H9 (cell line): ENCODE data around the gene DLG1. TPM values are rescaled to one million over a fixed set of nuclear protein-coding genes. Genes with fewer than 3 reads are reported as not detected.

Experiments
- DNase-seq: peaks from one replicate; pipeline ENCODE4 v3.0.0-alpha.2; 2017
- H2AFZ ChIP-seq: one replicate; pipeline ENCODE4 v1.6.1; 2013; ENCODE audit warnings: mild to moderate bottlenecking, low read length, control low read depth, moderate library complexity
- H2AK5ac ChIP-seq: 2 replicates; pipeline ENCODE4 v1.6.1; 2013; ENCODE audit warnings: low read length, control low read depth, mixed read lengths; ENCODE audit not compliant: insufficient read length
- H2BK120ac ChIP-seq: one replicate; pipeline ENCODE4 v1.6.1; 2013; ENCODE audit warnings: low read depth, mild to moderate bottlenecking, low read length, control low read depth, inconsistent platforms; ENCODE audit not compliant: poor library complexity, severe bottlenecking
- H2BK12ac ChIP-seq: 2 replicates; pipeline ENCODE4 v1.6.1; 2013; ENCODE audit warnings: low read length, control low read depth, mixed read lengths, low read depth; ENCODE audit not compliant: insufficient read length
- H2BK15ac ChIP-seq: 2 replicates; pipeline ENCODE4 v1.6.1; 2013; ENCODE audit warnings: low read depth, low read length, control low read depth
- H2BK20ac ChIP-seq: one replicate; pipeline ENCODE4 v1.6.1; 2013; ENCODE audit warnings: low read depth, mild to moderate bottlenecking, low read length, control low read depth, inconsistent platforms; ENCODE audit not compliant: poor library complexity, severe bottlenecking
- H2BK5ac ChIP-seq: 2 replicates; pipeline ENCODE4 v1.6.1; 2013; ENCODE audit warnings: low read length, control low read depth, mixed read lengths; ENCODE audit not compliant: insufficient read length
- H3K14ac ChIP-seq: 2 replicates; pipeline ENCODE4 v1.6.1; 2013; ENCODE audit warnings: low read length, control low read depth; ENCODE audit not compliant: insufficient read depth
- H3K18ac ChIP-seq: 2 replicates; pipeline ENCODE4 v1.6.1; 2013; ENCODE audit warnings: low read depth, mild to moderate bottlenecking, mixed read lengths, low read length, control low read depth; ENCODE audit not compliant: insufficient read length
- H3K23ac ChIP-seq: 2 replicates; pipeline ENCODE4 v1.6.1; 2013; ENCODE audit warnings: low read length, control low read depth, mixed read lengths, low read depth; ENCODE audit not compliant: insufficient read length
- H3K23me2 ChIP-seq: 2 replicates; pipeline ENCODE4 v1.6.1; 2013; ENCODE audit warnings: low read depth, mild to moderate bottlenecking, mixed read lengths, low read length, control low read depth; ENCODE audit not compliant: insufficient read length, poor library complexity, severe bottlenecking
- H3K27ac ChIP-seq: 2 replicates; pipeline ENCODE4 v1.5.1; 2013; ENCODE audit warnings: low read length, control low read depth, mixed read lengths, low read depth; ENCODE audit not compliant: insufficient read length
- H3K27me3 ChIP-seq: 2 replicates; pipeline ENCODE4 v1.6.1; 2013; ENCODE audit warnings: low read length, control low read depth, inconsistent platforms; ENCODE audit not compliant: insufficient read depth
- H3K4ac ChIP-seq: 2 replicates; pipeline ENCODE4 v1.6.1; 2013; ENCODE audit warnings: low read depth, mild to moderate bottlenecking, control low read depth, inconsistent platforms, low read length, moderate library complexity
- H3K4me1 ChIP-seq: 2 replicates; pipeline ENCODE4 v1.6.1; 2013; ENCODE audit warnings: low read length, control low read depth, inconsistent platforms; ENCODE audit not compliant: insufficient read depth
- H3K4me2 ChIP-seq: 2 replicates; pipeline ENCODE4 v1.6.1; 2013; ENCODE audit warnings: low read length, control low read depth, mixed read lengths; ENCODE audit not compliant: insufficient read length, insufficient read depth
- H3K56ac ChIP-seq: 2 replicates; pipeline ENCODE4 v1.6.1; 2013; ENCODE audit warnings: low read depth, mild to moderate bottlenecking, mixed read lengths, low read length, control low read depth; ENCODE audit not compliant: insufficient read length
- H3K79me1 ChIP-seq: 2 replicates; pipeline ENCODE4 v1.6.1; 2013; ENCODE audit warnings: low read depth, mild to moderate bottlenecking, moderate library complexity, low read length, control low read depth, inconsistent platforms; ENCODE audit not compliant: insufficient read depth, poor library complexity, severe bottlenecking
- H3K79me2 ChIP-seq: 2 replicates; pipeline ENCODE4 v1.6.1; 2013; ENCODE audit warnings: low read length, control low read depth, inconsistent platforms; ENCODE audit not compliant: insufficient read depth
- H3K9ac ChIP-seq: 2 replicates; pipeline ENCODE4 v1.6.1; 2013; ENCODE audit warnings: low read length, control low read depth, mixed read lengths; ENCODE audit not compliant: insufficient read length; ENCODE audit errors: extremely low read depth
- H3K9me3 ChIP-seq: one replicate; pipeline ENCODE4 v1.6.1; 2013; ENCODE audit warnings: low read depth, low read length, inconsistent platforms; ENCODE audit not compliant: control insufficient read depth
- H3T11ph ChIP-seq: one replicate; pipeline ENCODE4 v1.6.1; 2013; ENCODE audit warnings: mild to moderate bottlenecking, low read length, control low read depth, inconsistent platforms
- H4K20me1 ChIP-seq: one replicate; pipeline ENCODE4 v1.6.1; 2013; ENCODE audit not compliant: control insufficient read depth, insufficient read length, insufficient read depth
- H4K5ac ChIP-seq: 2 replicates; pipeline ENCODE4 v1.6.1; 2013; ENCODE audit warnings: low read depth, mild to moderate bottlenecking, mixed read lengths, low read length, control low read depth; ENCODE audit not compliant: insufficient read length
- H4K8ac ChIP-seq: replicated peaks from 2 replicates; pipeline ENCODE4 v1.6.1; 2013; ENCODE audit warnings: low read length, control low read depth, mixed read lengths, low read depth; ENCODE audit not compliant: insufficient read length
- H4K91ac ChIP-seq: 2 replicates; pipeline ENCODE4 v1.6.1; 2013; ENCODE audit warnings: low read depth, mild to moderate bottlenecking, moderate library complexity, mixed read lengths, low read length, control low read depth; ENCODE audit not compliant: insufficient read length
- H3K27ac Mint-ChIP-seq, 3 experiments: 2 replicates in 2 of 3; 3 replicates in 1 of 3; pipeline ENCODE4 v1.8.0; 2020 to 2021; ENCODE audit warnings: mixed read lengths in 3 of 3, mild to moderate bottlenecking in 1 of 3, moderate library complexity in 1 of 3
- H3K27me3 Mint-ChIP-seq: 2 replicates; pipeline ENCODE4 v1.8.0; 2021; ENCODE audit warnings: low read depth, mild to moderate bottlenecking, moderate library complexity, mixed read lengths
- H3K36me3 Mint-ChIP-seq, 3 experiments: 2 replicates in 2 of 3; 3 replicates in 1 of 3; pipeline ENCODE4 v1.8.0; 2020 to 2021; ENCODE audit warnings: low read depth in 3 of 3, mixed read lengths in 3 of 3; ENCODE audit not compliant: insufficient read depth in 1 of 3
- H3K4me1 Mint-ChIP-seq, 2 experiments: 2 replicates each; pipeline ENCODE4 v1.8.0; 2020; ENCODE audit warnings: mixed read lengths in 2 of 2
- H3K4me3 Mint-ChIP-seq, 2 experiments: 2 replicates in 1 of 2; 3 replicates in 1 of 2; pipeline ENCODE4 v1.8.0; 2020 to 2021; ENCODE audit warnings: mild to moderate bottlenecking in 2 of 2, mixed read lengths in 2 of 2, moderate library complexity in 1 of 2
- H3K9me3 Mint-ChIP-seq, 2 experiments: 2 replicates in 1 of 2; 3 replicates in 1 of 2; pipeline ENCODE4 v1.8.0; 2020; ENCODE audit warnings: mild to moderate bottlenecking in 2 of 2, mixed read lengths in 2 of 2, moderate library complexity in 1 of 2
- CTCF ChIP-seq: fragments of 200-600 bp; sonication (generic); conservative IDR thresholded peaks from 3 replicates; pipeline ENCODE4 v1.8.0; 2021; ENCODE audit warnings: antibody characterized with exemption, mild to moderate bottlenecking
- WGBS: extraction: QIAGEN DNeasy Blood & Tissue Kit; methylation state at CpG from one replicate; pipeline ENCODE4 v1.1.7; 2013; ENCODE audit warnings: missing lambda C conversion rate, low lambda C conversion rate, mixed read lengths; ENCODE audit not compliant: insufficient read length; ENCODE audit errors: extremely low coverage; 5-methylcytosine and 5-hydroxymethylcytosine counted together
- total RNA-seq: library from RNA; stranded (reverse); gene quantifications from 2 replicates; pipeline ENCODE4 v1.2.1, GENCODE V29; 2021

DLG1 gene
- total RNA-seq, 1 experiment from 2014 or later = 84.1 TPM

GRCh38 chr3:197328198-197328597, 29.8 kb upstream of the DLG1 start:
- no CpG with 5 or more reads among the region's 6 CpGs for WGBS
- Histone ChIP-seq H3K9ac (no peak overlapping the region), H3K4me1 (no peaks in the 10 kb centered on the region), H4K8ac (no peak overlapping the region), H3K4ac (no peak overlapping the region), H3K9me3 (no peaks in the 10 kb centered on the region), H3K56ac (no peak overlapping the region), H3K27ac (no peak overlapping the region), H4K91ac (no peak overlapping the region), H3K4me2 (no peak overlapping the region), H3K79me1 (no peaks in the 10 kb centered on the region), H3K79me2 (no peaks in the 10 kb centered on the region), H3K18ac (no peak overlapping the region), H4K5ac (no peak overlapping the region), H3K23ac (no peak overlapping the region), H2AFZ (no peak overlapping the region), H2BK15ac (no peak overlapping the region), H3K27me3 (no peaks in the 10 kb centered on the region), H3K14ac (no peak overlapping the region), H2BK20ac (no peak overlapping the region), H3T11ph (no peak overlapping the region), H2AK5ac (no peak overlapping the region), H2BK12ac (no peak overlapping the region), H2BK5ac (no peak overlapping the region), H2BK120ac (no peak overlapping the region), H3K23me2 (no peaks in the 10 kb centered on the region), H4K20me1 (no peaks in the 10 kb centered on the region)
- Mint-ChIP-seq H3K27me3 (peaks cover 3% of the 10 kb centered on the region; the same call in 1 of the 2 replicates), H3K36me3 (no peaks in the 10 kb centered on the region), H3K4me3 (no peak overlapping the region), H3K27ac (no peak overlapping the region; a peak in 1 of 7 replicates), H3K9me3 (no peaks in the 10 kb centered on the region), H3K4me1 (peaks cover 2 to 7% of the 10 kb centered on the region in 2 experiments; a peak in 2 of 4 replicates)
- TF ChIP-seq CTCF = no peak
- no peak for DNase-seq
